ENCODE data around the gene GSTA4.

GSTA4 gene

GRCh38 chr6:53027131-53027718, 32.1 kb upstream of the GSTA4 start:
- Histone ChIP-seq H2AFZ (ENCODE audit: low read length) (no peak overlapping the region), H4K20me1 (ENCODE audit: insufficient read depth, low read length, poor library complexity, severe bottlenecking) (no peaks in the 10 kb centered on the region), H3K36me3 (ENCODE audit: insufficient read depth, low read length) (peaks cover 33% of the 10 kb centered on the region), H3K79me2 (ENCODE audit: insufficient read depth, low read length) (no peaks in the 10 kb centered on the region), H3K4me3 (ENCODE audit: low read length, poor library complexity, severe bottlenecking) (no peak overlapping the region), H3K9me2 (replicated peaks; ENCODE audit: low read depth, low read length) (no peaks in the 10 kb centered on the region), H3K9ac (ENCODE audit: low read depth, low read length, poor library complexity, severe bottlenecking) (no peak overlapping the region), H3K4me2 (ENCODE audit: low read depth, low read length, poor library complexity, severe bottlenecking) (no peak overlapping the region), H3F3A (ENCODE audit: low read depth) (no peaks in the 10 kb centered on the region), H3K27me3 (ENCODE audit: insufficient read depth, low read length, poor library complexity, severe bottlenecking) (no peaks in the 10 kb centered on the region), H3K9me3 (ENCODE audit: insufficient read depth, low read depth, low read length) (no peaks in the 10 kb centered on the region), H3K4me1 (ENCODE audit: insufficient read depth, low read length, poor library complexity, severe bottlenecking) (no peaks in the 10 kb centered on the region)
- TF ChIP-seq CTCF (conservative IDR thresholded peaks at IDR 0.05; ENCODE audit: low read length): no peak
- no peak for TF ChIP-seq EZH2phosphoT487 (IDR thresholded peaks at IDR 0.05; ENCODE audit: borderline replicate concordance)

- H3K79me2 ChIP-seq (ENCODE audit: insufficient read depth, low read length): no peaks in the 10 kb centered on the region
- H3K4me3 ChIP-seq (ENCODE audit: low read length, poor library complexity, severe bottlenecking): no peak overlapping the region
- H3K4me2 ChIP-seq (ENCODE audit: low read depth, low read length, poor library complexity, severe bottlenecking): no peak overlapping the region
- no peak overlapping the region for H3K9ac ChIP-seq (ENCODE audit: low read depth, low read length, poor library complexity, severe bottlenecking)
- no peaks in the 10 kb centered on the region for H4K20me1 ChIP-seq (ENCODE audit: insufficient read depth, low read length, poor library complexity, severe bottlenecking)
- H3K36me3 ChIP-seq (ENCODE audit: insufficient read depth, low read length): peaks cover 27% of the 10 kb centered on the region
- H3K4me1 ChIP-seq (ENCODE audit: insufficient read depth, low read length, poor library complexity, severe bottlenecking): no peaks in the 10 kb centered on the region
- TF ChIP-seq CTCF (conservative IDR thresholded peaks at IDR 0.05; ENCODE audit: low read length) (no peak), EZH2phosphoT487 (IDR thresholded peaks at IDR 0.05; ENCODE audit: borderline replicate concordance) (no peak)
- H3K9me2 ChIP-seq (replicated peaks; ENCODE audit: low read depth, low read length): no peaks in the 10 kb centered on the region
- H3K9me3 ChIP-seq (ENCODE audit: insufficient read depth, low read depth, low read length): no peaks in the 10 kb centered on the region
- no peaks in the 10 kb centered on the region for H3K27me3 ChIP-seq (ENCODE audit: insufficient read depth, low read length, poor library complexity, severe bottlenecking)
- no peaks in the 10 kb centered on the region for H3F3A ChIP-seq (ENCODE audit: low read depth)
- H2AFZ ChIP-seq (ENCODE audit: low read length): no peak overlapping the region
These were observed 31.4 kb upstream of the GSTA4 start for GRCh38 chr6:53026526-53026925.

- Histone ChIP-seq H3K9ac (ENCODE audit: low read depth, low read length, poor library complexity, severe bottlenecking) (no peak overlapping the region), H3K4me1 (ENCODE audit: insufficient read depth, low read length, poor library complexity, severe bottlenecking) (peaks cover 9% of the 10 kb centered on the region), H3K36me3 (ENCODE audit: insufficient read depth, low read length) (peaks cover 2% of the 10 kb centered on the region; the same call in 1 of the 2 replicates), H4K20me1 (ENCODE audit: insufficient read depth, low read length, poor library complexity, severe bottlenecking) (no peaks in the 10 kb centered on the region), H3K9me3 (ENCODE audit: insufficient read depth, low read depth, low read length) (no peaks in the 10 kb centered on the region), H3K4me2 (ENCODE audit: low read depth, low read length, poor library complexity, severe bottlenecking) (no peak overlapping the region), H3F3A (ENCODE audit: low read depth) (peaks cover 4% of the 10 kb centered on the region; the same call in 1 of the 2 replicates), H3K79me2 (ENCODE audit: insufficient read depth, low read length) (no peaks in the 10 kb centered on the region), H3K4me3 (ENCODE audit: low read length, poor library complexity, severe bottlenecking) (no peak overlapping the region), H3K27me3 (ENCODE audit: insufficient read depth, low read length, poor library complexity, severe bottlenecking) (no peaks in the 10 kb centered on the region), H2AFZ (ENCODE audit: low read length) (no peak overlapping the region), H3K9me2 (replicated peaks; ENCODE audit: low read depth, low read length) (no peaks in the 10 kb centered on the region)
- TF ChIP-seq CTCF (conservative IDR thresholded peaks at IDR 0.05; ENCODE audit: low read length) (no peak), EZH2phosphoT487 (IDR thresholded peaks at IDR 0.05; ENCODE audit: borderline replicate concordance) (no peak)
These were observed 28.2 kb upstream of the GSTA4 start for GRCh38 chr6:53023323-53023722.

Measured in Loucy (cell line).